ENCODE data around the gene PDK2.
A peak's percentile ranks its signal among the peaks of the same experiment; 100 is the strongest.

PDK2 gene

GRCh38 chr17:50100480-50100883 is 5.3 kb downstream of the PDK2 start:
- H3K27ac ChIP-seq (ENCODE audit: low read depth, low read length), result peak overlapping the region; percentile 81
- H3K4me3 ChIP-seq (ENCODE audit: low read length), result no peak overlapping the region
- H3K4me1 ChIP-seq (ENCODE audit: control insufficient read depth, insufficient read depth, low read length), result peaks cover 32% of the 10 kb centered on the region
- H3K27me3 ChIP-seq (ENCODE audit: control insufficient read depth, insufficient read depth, low read length), result no peaks in the 10 kb centered on the region
- no peak overlapping the region for H3K9ac ChIP-seq (ENCODE audit: low read length)
- peaks cover 7% of the 10 kb centered on the region for H3K36me3 ChIP-seq (ENCODE audit: control insufficient read depth, insufficient read depth, low read length)

GRCh38 chr17:50100921-50101345 is 5.8 kb downstream of the PDK2 start:
- Histone ChIP-seq H3K36me3 (ENCODE audit: control insufficient read depth, insufficient read depth, low read length) (peaks cover 11% of the 10 kb centered on the region), H3K4me3 (ENCODE audit: low read length) (peak overlapping the region; percentile 37), H3K27ac (ENCODE audit: low read depth, low read length) (peak overlapping the region; percentile 81)

GRCh38 chr17:50101346-50102163 is 6.4 kb downstream of the PDK2 start:
- Histone ChIP-seq H3K4me1 (ENCODE audit: control insufficient read depth, insufficient read depth, low read length) (peaks cover 32% of the 10 kb centered on the region), H3K27me3 (ENCODE audit: control insufficient read depth, insufficient read depth, low read length) (no peaks in the 10 kb centered on the region), H3K27ac (ENCODE audit: low read depth, low read length) (peak overlapping the region; percentile 81), H3K36me3 (ENCODE audit: control insufficient read depth, insufficient read depth, low read length) (peaks cover 14% of the 10 kb centered on the region), H3K4me3 (ENCODE audit: low read length) (no peak overlapping the region), H3K9ac (ENCODE audit: low read length) (no peak overlapping the region)

More at GRCh38 chr17:50100921-50101345, 5.8 kb downstream of the PDK2 start:
- Histone ChIP-seq H3K9ac (ENCODE audit: low read length) (no peak overlapping the region), H3K27me3 (ENCODE audit: control insufficient read depth, insufficient read depth, low read length) (no peaks in the 10 kb centered on the region), H3K4me1 (ENCODE audit: control insufficient read depth, insufficient read depth, low read length) (peaks cover 32% of the 10 kb centered on the region)

GRCh38 chr17:50102164-50102991 is 7.2 kb downstream of the PDK2 start:
- Histone ChIP-seq H3K36me3 (ENCODE audit: control insufficient read depth, insufficient read depth, low read length) (peaks cover 19% of the 10 kb centered on the region), H3K27ac (ENCODE audit: low read depth, low read length) (peak overlapping the region; percentile 81), H3K4me1 (ENCODE audit: control insufficient read depth, insufficient read depth, low read length) (peaks cover 32% of the 10 kb centered on the region), H3K9ac (ENCODE audit: low read length) (no peak overlapping the region), H3K4me3 (ENCODE audit: low read length) (peak overlapping the region; percentile 30), H3K27me3 (ENCODE audit: control insufficient read depth, insufficient read depth, low read length) (no peaks in the 10 kb centered on the region)

GRCh38 chr17:50103252-50103651 is 8.1 kb downstream of the PDK2 start:
- H3K36me3 ChIP-seq (ENCODE audit: control insufficient read depth, insufficient read depth, low read length), result peaks cover 27% of the 10 kb centered on the region
- peaks cover 32% of the 10 kb centered on the region for H3K4me1 ChIP-seq (ENCODE audit: control insufficient read depth, insufficient read depth, low read length)
- no peak overlapping the region for H3K9ac ChIP-seq (ENCODE audit: low read length)
- H3K27me3 ChIP-seq (ENCODE audit: control insufficient read depth, insufficient read depth, low read length), result no peaks in the 10 kb centered on the region
- no peak overlapping the region for H3K4me3 ChIP-seq (ENCODE audit: low read length)
- peak overlapping the region; percentile 81 for H3K27ac ChIP-seq (ENCODE audit: low read depth, low read length)

GRCh38 chr17:50103941-50104340 is 8.8 kb downstream of the PDK2 start:
- Histone ChIP-seq H3K36me3 (ENCODE audit: control insufficient read depth, insufficient read depth, low read length) (peaks cover 24% of the 10 kb centered on the region), H3K27ac (ENCODE audit: low read depth, low read length) (no peak overlapping the region), H3K4me3 (ENCODE audit: low read length) (no peak overlapping the region), H3K27me3 (ENCODE audit: control insufficient read depth, insufficient read depth, low read length) (no peaks in the 10 kb centered on the region), H3K9ac (ENCODE audit: low read length) (no peak overlapping the region), H3K4me1 (ENCODE audit: control insufficient read depth, insufficient read depth, low read length) (peaks cover 32% of the 10 kb centered on the region)

- H3K27me3 ChIP-seq (ENCODE audit: control insufficient read depth, insufficient read depth, low read length), result no peaks in the 10 kb centered on the region
- H3K9ac ChIP-seq (ENCODE audit: low read length), result no peak overlapping the region
- no peak overlapping the region for H3K4me3 ChIP-seq (ENCODE audit: low read length)
- H3K36me3 ChIP-seq (ENCODE audit: control insufficient read depth, insufficient read depth, low read length), result peaks cover 26% of the 10 kb centered on the region
- H3K27ac ChIP-seq (ENCODE audit: low read depth, low read length), result no peak overlapping the region
- H3K4me1 ChIP-seq (ENCODE audit: control insufficient read depth, insufficient read depth, low read length), result peaks cover 23% of the 10 kb centered on the region
These were observed 10.7 kb downstream of the PDK2 start for GRCh38 chr17:50105811-50106210.

- no peaks in the 10 kb centered on the region for H3K27me3 ChIP-seq (ENCODE audit: control insufficient read depth, insufficient read depth, low read length)
- H3K4me3 ChIP-seq (ENCODE audit: low read length), result no peak overlapping the region
- peaks cover 26% of the 10 kb centered on the region for H3K36me3 ChIP-seq (ENCODE audit: control insufficient read depth, insufficient read depth, low read length)
- H3K27ac ChIP-seq (ENCODE audit: low read depth, low read length), result no peak overlapping the region
- peaks cover 20% of the 10 kb centered on the region for H3K4me1 ChIP-seq (ENCODE audit: control insufficient read depth, insufficient read depth, low read length)
- no peak overlapping the region for H3K9ac ChIP-seq (ENCODE audit: low read length)
These were observed 11.4 kb downstream of the PDK2 start for GRCh38 chr17:50106393-50107131.

- H3K4me3 ChIP-seq (ENCODE audit: low read length), result no peak overlapping the region
- no peaks in the 10 kb centered on the region for H3K27me3 ChIP-seq (ENCODE audit: control insufficient read depth, insufficient read depth, low read length)
- H3K36me3 ChIP-seq (ENCODE audit: control insufficient read depth, insufficient read depth, low read length), result peaks cover 26% of the 10 kb centered on the region
- H3K9ac ChIP-seq (ENCODE audit: low read length), result no peak overlapping the region
- H3K27ac ChIP-seq (ENCODE audit: low read depth, low read length), result no peak overlapping the region
- H3K4me1 ChIP-seq (ENCODE audit: control insufficient read depth, insufficient read depth, low read length), result peaks cover 21% of the 10 kb centered on the region
These were observed 12.8 kb downstream of the PDK2 start for GRCh38 chr17:50107790-50108414.

- H3K27ac ChIP-seq (ENCODE audit: low read depth, low read length), result no peak overlapping the region
- no peak overlapping the region for H3K9ac ChIP-seq (ENCODE audit: low read length)
- H3K4me3 ChIP-seq (ENCODE audit: low read length), result no peak overlapping the region
- H3K4me1 ChIP-seq (ENCODE audit: control insufficient read depth, insufficient read depth, low read length), result peaks cover 20% of the 10 kb centered on the region
- H3K36me3 ChIP-seq (ENCODE audit: control insufficient read depth, insufficient read depth, low read length), result peaks cover 26% of the 10 kb centered on the region
- H3K27me3 ChIP-seq (ENCODE audit: control insufficient read depth, insufficient read depth, low read length), result no peaks in the 10 kb centered on the region
These were observed 13.4 kb downstream of the PDK2 start for GRCh38 chr17:50108556-50108955.

- no peak overlapping the region for H3K9ac ChIP-seq (ENCODE audit: low read length)
- H3K27ac ChIP-seq (ENCODE audit: low read depth, low read length), result no peak overlapping the region
- no peaks in the 10 kb centered on the region for H3K27me3 ChIP-seq (ENCODE audit: control insufficient read depth, insufficient read depth, low read length)
- peaks cover 26% of the 10 kb centered on the region for H3K36me3 ChIP-seq (ENCODE audit: control insufficient read depth, insufficient read depth, low read length)
- no peak overlapping the region for H3K4me3 ChIP-seq (ENCODE audit: low read length)
- peaks cover 20% of the 10 kb centered on the region for H3K4me1 ChIP-seq (ENCODE audit: control insufficient read depth, insufficient read depth, low read length)
These were observed 14.1 kb downstream of the PDK2 start for GRCh38 chr17:50109207-50109606.

- H3K4me1 ChIP-seq (ENCODE audit: control insufficient read depth, insufficient read depth, low read length), result peaks cover 20% of the 10 kb centered on the region
- H3K27me3 ChIP-seq (ENCODE audit: control insufficient read depth, insufficient read depth, low read length), result no peaks in the 10 kb centered on the region
- no peak overlapping the region for H3K9ac ChIP-seq (ENCODE audit: low read length)
- no peak overlapping the region for H3K4me3 ChIP-seq (ENCODE audit: low read length)
- no peak overlapping the region for H3K27ac ChIP-seq (ENCODE audit: low read depth, low read length)
- H3K36me3 ChIP-seq (ENCODE audit: control insufficient read depth, insufficient read depth, low read length), result peaks cover 26% of the 10 kb centered on the region
These were observed 14.6 kb downstream of the PDK2 start for GRCh38 chr17:50109785-50110184.
